Measurements from ENCODE around the gene REXO4. TPM values are rescaled to one million over a fixed set of nuclear protein-coding genes. Genes with fewer than 3 reads are reported as not detected.

REXO4 gene
- total and polyA plus RNA-seq, 9 of the 15 experiments (the other 6 are each of a cell fraction or from before 2014, with no cell fraction given), result 3.4 to 72.9 (median 31.1) TPM

GRCh38 chr9:133375724-133376654 is 41.8 kb downstream of the REXO4 start, which contains the start of the genes STKLD1 and SURF4 (continued):
- TF ChIP-seq BCLAF1 (IDR thresholded peaks at IDR 0.05; ENCODE audit: borderline replicate concordance in 1 of 2, control insufficient read depth in 1 of 2, low read depth in 2 of 2, low read length in 1 of 2), result 0 out of 4 replicates have a peak, but pooled peaks of 1 of the 2 experiments have one; percentile 69
- peak; percentile 68; the same call in 1 of the 2 replicates for TF ChIP-seq ZBTB2 (IDR thresholded peaks at IDR 0.05)
- TF ChIP-seq, protein P1, sequence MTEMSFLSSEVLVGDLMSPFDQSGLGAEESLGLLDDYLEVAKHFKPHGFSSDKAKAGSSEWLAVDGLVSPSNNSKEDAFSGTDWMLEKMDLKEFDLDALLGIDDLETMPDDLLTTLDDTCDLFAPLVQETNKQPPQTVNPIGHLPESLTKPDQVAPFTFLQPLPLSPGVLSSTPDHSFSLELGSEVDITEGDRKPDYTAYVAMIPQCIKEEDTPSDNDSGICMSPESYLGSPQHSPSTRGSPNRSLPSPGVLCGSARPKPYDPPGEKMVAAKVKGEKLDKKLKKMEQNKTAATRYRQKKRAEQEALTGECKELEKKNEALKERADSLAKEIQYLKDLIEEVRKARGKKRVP (CRISPR knock-in tag; IDR thresholded peaks at IDR 0.05), result no peak
- TF ChIP-seq MYC (IDR thresholded peaks at IDR 0.05; ENCODE audit: low read depth, low read length), result peak; percentile 46; the same call in 1 of the 2 replicates
- no peak for TF ChIP-seq MYC (CRISPR knock-in tag; IDR thresholded peaks at IDR 0.05; ENCODE audit: borderline replicate concordance, low read depth)
- TF ChIP-seq ZNF609 (CRISPR knock-in tag; IDR thresholded peaks at IDR 0.05; ENCODE audit: borderline replicate concordance), result no peak
